Vagina (tissue), 2 donors: ENCODE results near the gene AP2A1.

Experiments used
- CTCF ChIP-seq, 3 experiments: fragments of 450-650 bp in 2 of 3; fragments of 200-600 bp in 1 of 3; sonication (generic) in 1 of 3; IDR thresholded peaks; one replicate each; pipeline ENCODE4 v1.5.1; 2017 to 2019; ENCODE audit warnings: antibody characterized with exemption in 3 of 3, mild to moderate bottlenecking in 2 of 3, moderate library complexity in 2 of 3
- POLR2AphosphoS5 ChIP-seq, 2 donors: sonication (generic); formaldehyde crosslinking; IDR thresholded peaks; one replicate each; pipeline ENCODE4 v1.9.0; 2017; ENCODE audit warnings: antibody characterized with exemption in 2 of 2, mild to moderate bottlenecking in 2 of 2, low read depth in 1 of 2; ENCODE audit not compliant: insufficient read depth in 1 of 2

DNA sequence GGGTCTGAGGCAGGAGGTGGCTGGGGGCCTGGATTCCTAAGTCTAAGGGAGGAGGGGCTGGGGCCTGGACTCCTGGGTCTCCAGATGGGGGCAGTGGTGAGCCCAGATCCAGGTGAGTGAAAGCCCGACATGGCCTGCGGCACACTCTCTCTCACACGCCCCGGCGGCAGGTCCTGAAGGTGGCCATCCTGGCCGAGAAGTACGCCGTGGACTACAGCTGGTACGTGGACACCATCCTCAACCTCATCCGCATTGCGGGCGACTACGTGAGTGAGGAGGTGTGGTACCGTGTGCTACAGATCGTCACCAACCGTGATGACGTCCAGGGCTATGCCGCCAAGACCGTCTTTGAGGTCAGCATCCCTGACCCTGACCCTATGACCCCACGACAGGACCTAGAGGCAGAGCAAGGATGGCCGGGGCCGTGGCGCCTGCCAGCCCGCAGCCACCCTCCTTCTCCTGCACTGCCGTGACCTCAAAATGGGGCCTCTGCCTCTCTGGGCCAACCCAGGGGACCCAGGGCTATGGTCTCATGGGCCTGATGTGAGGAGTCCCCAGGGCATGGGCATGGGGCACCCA, 33.1 kb downstream of the AP2A1 start:
- no peak for TF ChIP-seq POLR2AphosphoS5 (IDR thresholded peaks at IDR 0.05; ENCODE audit: insufficient read depth in 1 of 2, low read depth in 1 of 2)
- TF ChIP-seq CTCF (IDR thresholded peaks at IDR 0.05), result no peak
